IMR-90 (cell line): Measurements from ENCODE around the gene GPR180. TPM values are rescaled to one million over a fixed set of nuclear protein-coding genes. Genes with fewer than 3 reads are reported as not detected.
A peak's percentile ranks its signal among the peaks of the same experiment; 100 is the strongest.
"Not testable (repeated sequence)": the region's sequence is repeated elsewhere in the genome, so short reads cannot be mapped to it uniquely, and the experiment has no call there.

Experiments used
- ATAC-seq: fragments of 200-7000 bp; cut with Tn5 transposase; 2 replicates; pipeline ENCODE4 v1.9.1; 2020; ENCODE audit warnings: low read depth, mild to moderate bottlenecking, moderate library complexity
- BruUV-seq: library from RNA; stranded (reverse); fragments of 400-500 nt; replicated peaks from 2 replicates; lab custom pipeline; 2021; lab: Mats Ljungman, UMichigan
- CTCF ChIA-PET: fragments of 300-600 bp; formaldehyde crosslinking; extraction: SDS; loops from one replicate; lab custom pipeline; 2021; ENCODE audit warnings: antibody characterized with exemption; lab: Yijun Ruan, JAX
- POLR2A ChIA-PET: fragments of 300-600 bp; sonication (Branson Sonifier 250); formaldehyde crosslinking; loops from one replicate; lab custom pipeline; 2022; ENCODE audit warnings: antibody characterized with exemption; ENCODE audit not compliant: unreplicated experiment; lab: Charles Lee
- DNase-seq: peaks from one replicate; pipeline ENCODE4 v3.0.0; 2013
- H2AFZ ChIP-seq: replicated peaks from 2 replicates; pipeline ENCODE3; 2013; ENCODE audit warnings: low read length, mild to moderate bottlenecking; ENCODE audit not compliant: poor library complexity
- H2AK5ac ChIP-seq: 2 replicates; pipeline ENCODE4 v1.6.1; 2013; ENCODE audit warnings: low read depth, low read length, inconsistent platforms
- H2AK9ac ChIP-seq: replicated peaks from 2 replicates; pipeline ENCODE3; 2013; ENCODE audit warnings: mild to moderate bottlenecking, low read depth, low read length, moderate library complexity; ENCODE audit not compliant: poor library complexity
- H2BK120ac ChIP-seq: 2 replicates; pipeline ENCODE4 v1.6.1; 2013; ENCODE audit warnings: low read depth, low read length, inconsistent platforms
- H2BK15ac ChIP-seq: 3 replicates; pipeline ENCODE4 v1.6.1; 2013; ENCODE audit warnings: low read depth, low read length, inconsistent platforms
- H2BK20ac ChIP-seq: 2 replicates; pipeline ENCODE4 v1.6.1; 2013; ENCODE audit warnings: low read depth, mild to moderate bottlenecking, inconsistent platforms, low read length, moderate library complexity
- H2BK5ac ChIP-seq: 2 replicates; pipeline ENCODE4 v1.6.1; 2013; ENCODE audit warnings: mild to moderate bottlenecking, low read depth, low read length, inconsistent platforms; ENCODE audit not compliant: poor library complexity, severe bottlenecking
- H3K14ac ChIP-seq: replicated peaks from 2 replicates; pipeline ENCODE4 v1.6.1; 2013; ENCODE audit warnings: low read depth, low read length, inconsistent platforms
- H3K18ac ChIP-seq: 2 replicates; pipeline ENCODE4 v1.6.1; 2013; ENCODE audit warnings: low read depth, low read length, control low read depth
- H3K23ac ChIP-seq: 2 replicates; pipeline ENCODE4 v1.6.1; 2013; ENCODE audit warnings: low read depth, low read length, inconsistent platforms
- H3K27ac ChIP-seq: 2 replicates; pipeline ENCODE4 v1.5.1; 2013; ENCODE audit warnings: mild to moderate bottlenecking, control low read depth, low read length; ENCODE audit not compliant: insufficient read depth
- H3K27me3 ChIP-seq: 2 replicates; pipeline ENCODE4 v1.6.1; 2013; ENCODE audit warnings: low read length; ENCODE audit not compliant: control insufficient read depth, insufficient read depth
- H3K36me3 ChIP-seq: 2 replicates; pipeline ENCODE4 v1.6.1; 2013; ENCODE audit warnings: low read length, mixed read lengths; ENCODE audit not compliant: control insufficient read depth, insufficient read depth
- H3K4ac ChIP-seq: 2 replicates; pipeline ENCODE4 v1.6.1; 2013; ENCODE audit warnings: low read depth, low read length, inconsistent platforms
- H3K4me1 ChIP-seq: 2 replicates; pipeline ENCODE4 v1.6.1; 2013; ENCODE audit warnings: low read length, mixed read lengths; ENCODE audit not compliant: control insufficient read depth, insufficient read depth
- H3K4me2 ChIP-seq: 2 replicates; pipeline ENCODE4 v1.6.1; 2013; ENCODE audit warnings: low read depth, mild to moderate bottlenecking, control low read depth, low read length, moderate library complexity
- H3K4me3 ChIP-seq: 2 replicates; pipeline ENCODE4 v1.5.1; 2013; ENCODE audit warnings: low read depth, mild to moderate bottlenecking, control low read depth, low read length, moderate library complexity; ENCODE audit not compliant: insufficient read depth
- H3K56ac ChIP-seq: 2 replicates; pipeline ENCODE4 v1.6.1; 2013; ENCODE audit warnings: low read length, inconsistent platforms; ENCODE audit not compliant: insufficient read depth; ENCODE audit errors: extremely low read depth
- H3K79me1 ChIP-seq, 2 experiments: 2 replicates each; pipeline ENCODE4 v1.6.1; 2013; ENCODE audit warnings: low read length in 2 of 2, inconsistent platforms in 1 of 2, low read depth in 1 of 2
- H3K9ac ChIP-seq: 2 replicates; pipeline ENCODE4 v1.6.1; 2013; ENCODE audit warnings: low read depth, low read length, control low read depth
- H3K9me1 ChIP-seq: 2 replicates; pipeline ENCODE4 v1.6.1; 2013; ENCODE audit warnings: low read length, inconsistent platforms; ENCODE audit not compliant: insufficient read depth
- H3K9me3 ChIP-seq: 2 replicates; pipeline ENCODE4 v1.6.1; 2013; ENCODE audit warnings: low read length; ENCODE audit not compliant: control insufficient read depth, insufficient read depth
- H4K20me1 ChIP-seq: 2 replicates; pipeline ENCODE4 v1.6.1; 2013; ENCODE audit warnings: low read length, inconsistent platforms; ENCODE audit not compliant: insufficient read depth
- H4K5ac ChIP-seq: 2 replicates; pipeline ENCODE4 v1.6.1; 2013; ENCODE audit warnings: mild to moderate bottlenecking, low read depth, low read length, control low read depth
- H4K8ac ChIP-seq, 2 experiments: 2 replicates each; pipeline ENCODE4 v1.6.1; 2013; ENCODE audit warnings: low read depth in 2 of 2, low read length in 2 of 2, control low read depth in 1 of 2, inconsistent platforms in 1 of 2
- H4K91ac ChIP-seq: 2 replicates; pipeline ENCODE4 v1.6.1; 2013; ENCODE audit warnings: low read depth, low read length, inconsistent platforms; ENCODE audit not compliant: insufficient read depth
- MAFK ChIP-seq: IDR thresholded peaks from 2 replicates; pipeline ENCODE4 v1.6.1; 2012; ENCODE audit warnings: low read depth, low read length, improper control_type of control experiment
- NFE2L2 ChIP-seq: fragments of 150-350 bp; IDR thresholded peaks from 2 replicates; pipeline ENCODE4 v1.6.1; 2016; ENCODE audit warnings: low read depth, mild to moderate bottlenecking, low read length
- WGBS, 2 experiments: methylation state at CpG; one replicate each; pipeline versions ENCODE4 v1.1.5 to v1.1.7; 2013; ENCODE audit warnings: missing lambda C conversion rate in 2 of 2; ENCODE audit not compliant: insufficient read length in 1 of 2; ENCODE audit errors: extremely low coverage in 2 of 2; 5-methylcytosine and 5-hydroxymethylcytosine counted together
- dilution Hi-C: fragments of 300-500 bp; cut with HindIII; formaldehyde crosslinking; loops from one replicate; pipeline ENCODE4 v1.14.3; 2018; ENCODE audit warnings: low sequenced_read_pairs; ENCODE audit not compliant: unreplicated experiment
- in situ Hi-C: fragments of 300-500 bp; cut with MboI; formaldehyde crosslinking; loops from 3 replicates; pipeline ENCODE4 v1.14.3; 2019; ENCODE audit warnings: low sequenced_read_pairs, inconsistent platforms, mixed read lengths
- intact Hi-C: fragments of 100-400 bp; cut with micrococcal nuclease; formaldehyde crosslinking; loops from 2 replicates; pipeline ENCODE4 v1.10.0; 2022
- polyA plus RNA-seq, 3 experiments: library from polyadenylated mRNA; depleted of rRNA; stranded (reverse); fragments of >200 nt; gene quantifications; 2 replicates each; pipeline ENCODE4 v1.2.3, GENCODE V29; 2012; ENCODE audit warnings: low replicate concordance in 1 of 3
- total RNA-seq: library from RNA; depleted of rRNA; stranded (reverse); fragments of >200 nt; gene quantifications from 2 replicates; pipeline ENCODE4 v1.2.3, GENCODE V29; 2012

The GPR180 gene
- total and polyA plus RNA-seq, 2 of the 4 experiments (the other 2 are of a cell fraction): 2.8 to 10.8 TPM

DNA sequence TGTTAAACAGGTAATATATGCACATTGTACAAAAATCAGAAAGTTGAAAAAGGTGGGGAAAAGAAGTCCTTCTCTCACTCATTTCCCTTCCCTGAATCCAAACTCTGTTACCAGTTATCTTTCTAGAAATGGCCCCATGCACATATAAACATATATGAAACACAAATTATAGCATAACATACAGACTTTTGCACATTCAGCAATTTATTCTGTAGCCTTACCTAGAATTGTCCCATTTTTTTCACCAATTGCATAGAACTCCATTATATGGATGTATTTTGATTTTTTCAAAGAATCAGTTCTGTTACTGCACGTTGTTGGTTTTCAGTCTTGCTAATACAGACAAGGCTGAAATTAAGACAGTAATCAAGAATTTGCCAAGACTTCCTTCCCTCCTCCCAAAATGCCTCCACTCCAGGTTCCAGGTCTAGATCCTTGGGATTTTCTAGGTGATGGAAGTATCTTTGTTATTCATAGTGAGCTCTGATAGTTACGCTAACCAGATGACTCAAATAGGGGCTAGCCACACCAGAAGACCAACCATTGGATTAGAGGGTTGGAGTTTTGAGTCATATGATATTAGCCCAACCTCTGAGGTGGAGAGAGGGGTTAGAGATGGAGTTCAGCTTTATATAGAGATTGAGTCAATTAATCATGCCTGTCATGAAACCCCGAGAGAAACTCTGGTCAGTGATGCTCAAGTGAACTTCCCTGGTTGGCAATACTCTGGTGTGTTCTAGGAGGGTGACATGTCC, 30.7 kb downstream of the GPR180 start:
- Histone ChIP-seq H3K9me3 (no peaks in the 10 kb centered on the region), H2BK120ac (no peak overlapping the region), H3K18ac (no peak overlapping the region), H3K4me3 (no peak overlapping the region), H3K4ac (no peak overlapping the region), H3K23ac (no peak overlapping the region), H3K27me3 (no peaks in the 10 kb centered on the region), H3K4me1 (no peaks in the 10 kb centered on the region), H3K27ac (no peak overlapping the region), H2BK20ac (no peak overlapping the region), H3K79me1 (no peaks in the 10 kb centered on the region), H3K56ac (no peak overlapping the region), H2AK9ac (no peak overlapping the region), H2AFZ (no peak overlapping the region), H2BK15ac (no peak overlapping the region), H3K4me2 (no peak overlapping the region), H3K9ac (no peak overlapping the region), H2AK5ac (no peak overlapping the region), H3K9me1 (no peaks in the 10 kb centered on the region), H2BK5ac (no peak overlapping the region), H4K8ac (no peak overlapping the region), H3K14ac (no peak overlapping the region), H4K91ac (no peak overlapping the region), H3K36me3 (peaks cover 6% of the 10 kb centered on the region), H4K20me1 (no peaks in the 10 kb centered on the region), H4K5ac (no peak overlapping the region)
- in situ Hi-C loops (no loop called here), dilution Hi-C loops (no loop called here), intact Hi-C loops (no loop called here)
- no peak for TF ChIP-seq NFE2L2
- TF ChIP-seq MAFK: peak; percentile 88
- ATAC-seq (no peak), DNase-seq (no peak)
- no CpG with 5 or more reads among the region's 3 CpGs for WGBS, 2 experiments
- BruUV-seq: no TSS peak
- POLR2A ChIA-PET: no interaction called here
- CTCF ChIA-PET: no interaction called here

DNA sequence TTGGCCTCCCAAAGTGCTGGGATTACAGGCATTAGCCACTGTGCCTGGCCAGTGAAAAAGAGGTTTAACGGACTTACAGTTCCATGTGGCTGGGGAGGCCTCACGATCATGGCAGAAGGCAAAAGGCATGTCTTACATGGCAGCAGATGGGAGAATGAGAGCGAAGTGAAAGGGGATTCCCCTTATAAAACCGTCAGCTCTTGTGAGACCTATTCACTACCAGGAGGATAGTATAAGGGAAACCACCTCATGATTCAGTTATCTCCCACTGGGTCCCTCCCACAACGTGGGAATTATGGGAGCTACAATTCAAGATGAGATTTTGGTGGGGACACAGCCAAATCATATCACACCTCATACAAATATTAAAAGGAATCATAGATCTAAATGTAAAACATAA, 34.4 kb downstream of the GPR180 start:
- intact Hi-C loops, H4K5ac ChIP-seq, H3K23ac ChIP-seq, in situ Hi-C loops, H3K27ac ChIP-seq, H3K56ac ChIP-seq, ATAC-seq, H3K18ac ChIP-seq, H3K9me1 ChIP-seq, H3K14ac ChIP-seq, H3K9ac ChIP-seq, H4K91ac ChIP-seq, H2BK120ac ChIP-seq, CTCF ChIA-PET, H3K4me3 ChIP-seq, H3K27me3 ChIP-seq, H4K20me1 ChIP-seq, H2BK5ac ChIP-seq, H2BK15ac ChIP-seq, BruUV-seq, H3K4me1 ChIP-seq, H2AK9ac ChIP-seq, POLR2A ChIA-PET, dilution Hi-C loops, H2AFZ ChIP-seq, H3K36me3 ChIP-seq, H2BK20ac ChIP-seq, H3K9me3 ChIP-seq, H3K4ac ChIP-seq, H3K79me1 ChIP-seq, H4K8ac ChIP-seq, H2AK5ac ChIP-seq, H3K4me2 ChIP-seq: not testable (repeated sequence)
- peak; percentile 7 for DNase-seq
- WGBS, 2 experiments: no CpG with 5 or more reads among the region's 5 CpGs
